A204.1 (cell line): ENCODE measurements around the gene DHX8.
"Not testable (repeated sequence)": the region's sequence is repeated elsewhere in the genome, so short reads cannot be mapped to it uniquely, and the experiment has no call there.

Source experiments
- FAIRE-seq: peaks from 2 replicates; lab custom pipeline; 2012; peaks lifted over from hg19 to GRCh38; lab: Jason Lieb, UNC

The DHX8 gene

DNA sequence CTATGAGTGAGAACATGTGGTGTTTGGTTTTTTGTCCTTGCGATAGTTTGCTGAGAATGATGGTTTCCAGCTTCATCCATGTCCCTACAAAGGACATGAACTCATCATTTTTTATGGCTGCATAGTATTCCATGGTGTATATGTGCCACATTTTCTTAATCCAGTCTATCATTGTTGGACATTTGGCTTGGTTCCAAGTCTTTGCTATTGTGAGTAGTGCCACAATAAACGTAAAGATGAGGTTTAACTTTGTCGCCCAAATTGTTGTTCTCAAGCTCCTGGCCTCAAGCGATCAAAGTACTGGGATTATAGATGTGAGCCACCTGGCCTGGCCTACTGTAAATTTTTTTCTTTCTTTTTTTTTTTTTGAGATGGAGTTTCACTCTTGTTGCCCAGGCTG lies 21.2 kb upstream of the DHX8 start:
- FAIRE-seq = not testable (repeated sequence)

DNA sequence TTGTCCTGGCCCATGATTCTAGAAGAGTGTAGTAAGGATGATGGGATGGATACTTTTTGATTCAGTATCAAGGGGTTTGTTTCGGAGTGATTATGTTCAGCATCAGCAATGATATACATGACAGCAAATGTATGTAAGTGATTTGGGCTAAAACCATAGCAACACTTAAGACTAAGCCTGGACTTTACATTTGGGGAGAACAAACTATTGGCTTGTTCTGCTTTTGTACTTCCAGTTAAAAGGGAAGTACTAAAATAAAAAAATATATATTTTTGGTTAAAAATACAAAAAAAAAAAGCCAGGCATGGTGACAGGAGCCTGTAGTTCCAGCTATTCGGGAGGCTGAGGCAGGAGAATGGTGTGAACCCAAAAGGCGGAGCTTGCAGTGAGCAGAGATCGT lies 20.5 kb upstream of the DHX8 start:
- no peak for FAIRE-seq

DNA sequence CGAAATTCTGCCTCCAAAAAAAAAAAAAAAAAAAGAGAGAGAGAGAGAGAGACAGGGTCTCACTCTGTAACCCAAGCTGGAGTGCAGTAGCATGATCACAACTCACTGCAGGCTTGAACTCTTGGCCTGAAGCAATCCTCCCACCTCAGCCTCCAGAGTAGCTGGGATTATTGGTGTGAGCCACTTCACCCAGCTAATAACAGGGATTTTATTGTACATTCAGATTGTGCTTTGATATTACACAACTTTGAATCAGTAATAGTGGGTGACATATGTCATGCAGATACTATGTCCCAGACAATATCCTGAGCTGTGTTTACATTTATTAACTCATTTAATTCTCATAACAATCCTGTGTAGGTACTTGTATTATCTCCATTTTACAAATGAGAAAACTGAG lies 19.7 kb upstream of the DHX8 start:
- FAIRE-seq = no peak

DNA sequence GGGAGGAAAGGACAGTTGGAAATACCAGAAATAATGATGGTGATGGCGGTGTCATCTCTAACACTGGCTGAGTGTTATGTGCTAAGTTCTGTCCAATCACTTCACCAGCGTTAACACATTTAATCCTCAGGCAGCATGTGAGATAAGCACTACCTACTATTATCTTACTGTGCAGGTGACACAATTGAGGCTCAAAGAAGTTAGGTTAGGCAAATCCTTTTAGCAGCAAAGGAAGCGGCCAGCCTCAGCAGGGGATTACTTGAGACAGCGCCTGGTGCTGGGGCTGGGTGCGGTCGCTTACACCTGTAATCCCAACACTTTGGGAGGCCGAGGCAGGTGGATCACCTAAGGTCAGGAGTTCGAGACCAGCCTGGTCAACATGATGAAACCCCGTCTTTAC lies 18.7 kb upstream of the DHX8 start:
- no peak for FAIRE-seq

DNA sequence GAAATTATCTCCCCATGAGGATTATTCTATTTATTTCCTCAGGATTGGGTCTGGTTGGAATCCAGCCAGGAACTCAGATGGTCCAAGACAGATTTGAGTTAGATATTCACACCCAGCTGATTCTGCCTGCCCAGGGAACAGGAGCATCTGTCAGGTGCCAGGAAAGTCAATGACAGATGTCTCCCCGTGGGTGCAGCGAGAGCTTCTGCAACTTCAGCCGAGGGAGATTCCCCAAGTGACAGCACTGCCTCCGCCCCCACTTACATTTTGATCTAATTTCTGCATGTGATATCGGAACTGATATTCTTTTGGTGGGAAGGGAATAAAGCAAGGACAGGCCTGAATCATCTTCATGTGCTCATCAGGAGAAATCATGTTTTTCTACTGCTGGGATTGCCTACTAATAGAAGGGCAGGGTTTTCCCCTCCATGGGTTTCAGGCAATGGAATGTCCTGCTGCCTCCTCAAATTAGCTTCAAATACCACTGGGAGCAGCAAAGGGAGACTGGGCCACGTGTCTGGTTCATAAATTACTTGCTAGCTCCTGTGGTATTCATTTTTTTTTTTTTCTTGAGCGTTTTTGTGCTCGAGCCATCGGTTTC lies 15.7 kb upstream of the DHX8 start:
- no peak for FAIRE-seq

DNA sequence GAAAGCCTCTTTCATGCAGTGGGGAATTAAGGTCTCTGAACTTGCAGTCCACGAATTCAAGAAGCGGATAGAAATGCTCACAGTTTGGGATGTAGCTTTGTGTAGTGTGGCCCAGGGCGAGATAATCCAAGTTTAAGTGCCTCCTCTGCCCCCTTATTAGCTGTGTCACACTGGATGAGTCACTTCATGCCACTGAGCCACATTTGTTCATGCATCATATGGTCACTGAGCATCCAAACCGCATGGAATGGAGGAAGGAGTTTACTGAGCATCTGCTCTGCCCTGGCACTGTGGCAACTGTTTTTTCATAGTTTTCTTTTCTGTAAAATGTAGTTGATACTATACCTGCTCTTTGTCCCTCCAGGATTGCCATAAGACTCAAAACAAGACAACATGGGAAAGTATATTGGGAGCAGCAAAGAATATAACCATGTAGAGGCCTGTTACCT lies 15.1 kb upstream of the DHX8 start:
- FAIRE-seq = no peak

DNA sequence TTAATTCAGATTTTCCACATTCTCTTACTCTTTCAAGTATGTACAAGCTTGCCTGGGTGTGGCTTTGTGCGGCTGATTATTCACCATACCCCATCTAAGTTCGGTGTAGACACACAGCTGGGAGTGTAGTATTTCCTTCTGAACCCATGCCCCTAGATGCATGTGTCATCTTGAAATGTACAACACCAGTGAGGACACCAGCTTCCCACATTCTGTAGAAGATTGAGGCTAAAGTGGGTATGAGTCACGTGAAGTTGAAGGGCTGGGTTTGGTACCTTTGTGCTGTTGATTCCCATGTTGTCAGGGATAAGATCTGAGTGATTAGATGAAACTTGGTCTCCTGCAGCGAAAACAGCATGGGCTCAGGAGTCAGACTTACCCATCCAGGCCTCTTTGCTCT lies 14.6 kb upstream of the DHX8 start:
- no peak for FAIRE-seq

DNA sequence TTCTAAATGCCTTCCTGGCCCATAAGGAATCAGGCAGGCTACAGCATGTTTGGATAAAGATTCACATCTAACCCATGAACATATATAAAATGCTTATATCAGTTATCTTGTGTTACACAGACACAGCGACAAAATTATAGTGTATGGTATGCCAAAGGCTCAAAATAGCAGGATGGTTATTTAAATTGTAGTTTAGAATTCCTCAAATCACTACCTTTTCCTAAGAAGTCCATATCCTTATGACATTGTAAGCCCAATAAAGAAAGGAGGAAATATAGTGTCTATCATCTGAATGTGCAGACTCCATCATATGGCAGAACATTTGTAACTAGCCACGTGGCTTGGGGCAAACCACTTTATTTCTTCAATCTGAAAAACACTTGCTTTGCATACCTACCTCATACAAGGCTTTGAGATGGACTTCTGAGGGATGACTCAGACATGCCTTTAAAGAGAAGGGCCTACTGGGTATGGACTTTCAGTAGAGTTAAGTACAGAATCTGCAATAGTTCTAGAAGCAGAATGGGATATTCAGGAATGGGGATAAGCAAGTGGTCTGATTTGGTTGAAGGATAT lies 12.1 kb upstream of the DHX8 start:
- FAIRE-seq = no peak

DNA sequence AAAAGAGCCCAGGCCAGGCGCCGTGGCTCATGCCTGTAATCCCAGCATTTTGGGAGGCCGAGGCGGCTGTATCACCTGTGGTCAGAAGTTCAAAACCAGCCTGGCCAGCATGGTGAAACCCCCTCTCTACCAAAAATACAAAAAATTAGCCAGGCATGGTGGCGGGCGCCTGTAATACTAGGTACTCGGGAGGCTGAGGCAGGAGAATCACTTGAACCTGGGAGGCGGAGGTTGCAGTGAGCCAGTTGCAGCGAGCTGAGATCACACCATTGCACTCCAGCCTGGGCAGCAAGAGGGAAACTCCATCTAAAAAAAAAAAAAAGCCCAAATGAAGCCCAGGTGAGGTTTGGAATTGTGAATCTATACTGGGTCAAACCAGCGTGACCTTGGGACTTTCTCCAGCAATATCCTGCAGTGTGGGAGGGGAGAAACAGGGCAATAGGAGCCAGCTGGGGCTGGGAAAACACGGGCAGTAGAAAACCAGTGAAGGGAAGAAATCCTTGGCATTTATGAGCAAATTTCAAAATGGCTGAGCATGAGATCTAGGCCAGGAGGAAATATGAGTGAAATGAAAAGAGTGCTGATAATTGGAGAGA lies 8.2 kb upstream of the DHX8 start:
- FAIRE-seq = no peak

DNA sequence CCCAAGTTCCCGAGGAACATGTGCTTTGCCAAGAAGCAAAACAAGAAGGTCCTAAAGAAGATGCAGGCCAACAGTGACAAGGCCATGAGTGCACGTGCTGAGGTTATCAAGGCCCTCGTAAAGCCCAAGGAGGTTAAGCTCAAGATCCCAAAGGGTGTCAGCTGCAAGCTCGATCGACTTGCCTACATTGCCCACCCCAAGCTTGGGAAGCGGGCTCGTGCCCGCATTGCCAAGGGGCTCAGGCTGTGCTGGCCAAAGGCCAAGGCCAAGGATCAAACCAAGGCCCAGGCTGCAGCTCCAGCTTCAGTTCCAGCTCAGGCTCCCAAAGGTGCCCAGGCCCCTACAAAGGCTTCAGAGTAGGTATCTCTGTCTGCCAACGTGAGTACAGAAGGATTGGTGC lies 7.5 kb upstream of the DHX8 start:
- not testable (repeated sequence) for FAIRE-seq

DNA sequence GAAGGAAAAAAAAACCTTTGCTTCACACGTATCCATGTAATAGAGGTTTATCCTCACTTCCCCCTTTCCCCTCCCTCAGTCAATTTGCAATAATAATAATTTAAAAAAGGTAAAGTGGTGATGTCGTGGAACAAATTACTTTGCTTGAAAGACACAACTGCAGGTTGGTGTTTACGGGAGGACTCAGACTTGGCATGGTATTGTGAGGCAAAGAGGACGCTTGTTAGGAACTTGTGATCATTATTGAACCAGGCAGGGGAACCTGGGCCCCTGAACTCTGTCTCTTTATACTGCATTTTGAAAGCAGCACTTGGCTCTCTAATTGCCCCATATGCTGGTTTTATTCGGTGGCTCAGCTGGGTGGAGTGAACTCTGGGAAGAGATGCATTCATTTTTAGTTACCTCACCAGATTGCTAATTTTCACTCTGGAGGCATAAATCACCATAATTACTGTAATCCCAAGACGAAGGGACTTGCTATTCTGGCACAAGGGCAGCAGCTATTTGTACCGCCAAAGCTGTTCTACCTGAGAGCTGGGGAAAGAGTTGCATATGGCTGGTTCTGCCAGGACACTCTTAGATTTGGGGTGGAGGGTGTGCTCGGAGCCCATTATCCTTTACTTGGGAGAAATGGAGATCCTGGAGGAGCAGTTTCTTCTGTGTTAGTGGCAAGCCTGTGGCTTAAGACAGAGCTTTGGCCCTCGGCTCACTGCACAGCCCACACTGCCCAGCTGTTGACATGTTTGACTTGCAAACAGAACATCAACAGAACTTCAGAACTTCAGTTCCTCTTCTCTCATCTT lies 5.7 kb upstream of the DHX8 start:
- no peak for FAIRE-seq

DNA sequence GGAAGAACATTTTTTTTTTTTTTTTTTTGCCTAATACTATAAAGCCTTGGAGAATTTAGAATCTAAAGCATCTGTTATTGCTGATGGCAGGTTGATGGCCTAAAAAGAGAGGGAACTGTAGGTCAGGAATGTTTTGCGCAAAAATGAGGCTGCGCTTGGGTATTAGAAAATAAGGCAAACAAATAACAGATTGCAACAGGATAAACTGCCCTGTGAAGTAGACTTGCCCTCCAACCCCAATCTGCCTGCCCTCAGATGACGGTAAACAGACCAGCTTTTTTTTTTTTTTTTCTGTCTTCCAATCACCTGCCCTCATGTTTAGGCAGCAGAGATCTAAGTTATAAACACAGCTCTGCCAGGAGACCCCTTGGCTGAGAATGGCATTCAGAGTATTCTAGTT lies 3.8 kb upstream of the DHX8 start:
- no peak for FAIRE-seq

DNA sequence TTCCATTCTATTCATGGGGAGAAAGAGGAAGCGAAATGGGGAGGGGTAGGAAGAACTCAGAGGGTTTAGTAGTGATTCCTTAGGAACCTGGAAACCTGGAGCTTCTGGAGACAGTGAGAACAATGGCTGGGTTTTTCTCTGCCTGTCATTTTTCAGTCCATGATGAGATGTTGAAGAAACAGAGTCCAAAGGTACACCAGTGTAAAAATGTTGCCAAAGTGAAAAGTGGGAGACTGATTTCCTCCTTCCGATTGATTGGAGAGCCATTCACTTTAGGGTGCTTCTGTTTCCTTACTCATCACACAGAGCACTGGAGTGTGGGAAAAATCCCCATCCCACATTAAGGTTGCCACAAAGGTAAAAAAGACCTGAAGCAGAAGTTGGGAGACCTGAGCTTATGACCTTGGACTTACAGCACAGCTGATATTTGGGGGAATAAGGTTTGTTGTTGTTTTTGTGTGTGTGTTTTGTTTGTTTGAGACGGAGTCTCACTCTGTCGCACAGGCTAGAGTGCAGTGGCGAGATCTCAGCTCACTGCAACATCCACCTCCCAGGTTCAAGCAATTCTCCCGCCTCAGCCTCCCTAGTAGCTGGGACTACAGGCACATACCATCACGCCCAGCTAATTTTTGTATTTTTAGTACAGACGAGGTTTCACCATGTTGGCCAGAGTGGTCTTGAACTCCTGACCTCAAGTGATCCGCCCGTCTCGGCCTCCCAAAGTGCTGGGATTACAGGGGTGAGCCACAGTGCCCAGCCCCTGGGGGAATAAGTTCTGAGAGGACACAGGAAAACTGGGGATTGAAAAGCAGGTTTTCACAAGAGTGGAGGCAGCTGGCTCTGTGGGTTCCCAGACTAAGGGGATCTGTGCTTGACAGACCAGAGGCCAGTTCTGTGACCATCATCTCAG lies 1.4 kb upstream of the DHX8 start:
- FAIRE-seq = no peak

DNA sequence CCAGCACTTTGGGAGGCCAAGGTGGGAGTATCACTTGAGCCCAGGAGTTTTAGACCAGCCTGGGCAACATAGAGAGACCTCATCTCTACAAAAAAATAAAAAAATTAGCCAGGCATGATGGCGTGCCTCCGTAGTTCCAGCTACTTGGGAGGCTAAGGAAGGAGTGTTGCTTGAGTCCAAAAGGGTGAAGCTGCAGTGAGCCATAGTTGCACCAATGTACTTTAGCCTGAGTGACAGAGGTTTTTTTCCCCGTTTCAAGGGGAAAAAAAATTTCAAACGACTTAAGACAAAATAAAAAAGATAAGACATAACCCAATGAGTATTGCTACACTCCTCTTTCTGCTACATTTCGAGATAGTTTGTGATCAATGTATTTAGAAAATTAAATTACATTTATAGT lies 6.8 kb downstream of the DHX8 start:
- no peak for FAIRE-seq

DNA sequence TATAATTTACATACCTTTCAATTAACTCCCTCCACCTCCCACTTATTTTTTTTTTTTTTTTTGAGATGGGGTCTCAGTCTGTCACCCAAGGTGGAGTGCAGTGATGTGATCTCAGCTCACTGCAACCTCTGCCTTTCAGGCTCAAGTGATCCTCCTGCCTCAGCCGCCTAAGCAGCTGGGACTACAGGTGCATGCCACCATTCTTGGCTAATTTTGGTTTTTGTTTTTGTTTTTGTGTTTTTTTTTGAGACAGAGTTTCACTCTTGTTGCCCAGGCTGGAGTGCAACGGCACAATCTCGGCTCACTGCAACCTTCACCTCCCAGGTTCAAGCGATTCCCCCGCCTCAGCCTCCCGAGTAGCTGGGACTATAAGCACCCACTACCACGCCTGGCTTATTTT lies 25.7 kb downstream of the DHX8 start:
- not testable (repeated sequence) for FAIRE-seq

DNA sequence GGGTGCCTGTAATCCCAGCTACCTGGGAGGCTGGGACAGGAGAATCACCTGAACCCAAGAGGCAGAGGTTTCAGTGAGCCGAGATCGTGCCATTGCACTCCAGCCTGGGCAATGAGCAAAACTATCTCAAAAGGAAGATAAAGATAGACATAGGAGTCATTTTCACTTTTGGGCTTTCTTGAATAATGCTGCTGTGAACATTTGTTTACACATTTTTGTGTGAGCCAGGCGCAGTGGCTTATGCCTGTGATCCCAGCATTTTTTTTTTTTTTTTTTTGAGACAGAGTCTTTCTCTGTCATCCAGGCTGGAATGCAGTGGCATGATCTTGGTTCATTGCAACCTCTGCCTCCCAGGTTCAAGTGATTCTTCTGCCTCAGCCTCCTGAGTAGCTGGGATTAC lies 27.4 kb downstream of the DHX8 start:
- FAIRE-seq = not testable (repeated sequence)

DNA sequence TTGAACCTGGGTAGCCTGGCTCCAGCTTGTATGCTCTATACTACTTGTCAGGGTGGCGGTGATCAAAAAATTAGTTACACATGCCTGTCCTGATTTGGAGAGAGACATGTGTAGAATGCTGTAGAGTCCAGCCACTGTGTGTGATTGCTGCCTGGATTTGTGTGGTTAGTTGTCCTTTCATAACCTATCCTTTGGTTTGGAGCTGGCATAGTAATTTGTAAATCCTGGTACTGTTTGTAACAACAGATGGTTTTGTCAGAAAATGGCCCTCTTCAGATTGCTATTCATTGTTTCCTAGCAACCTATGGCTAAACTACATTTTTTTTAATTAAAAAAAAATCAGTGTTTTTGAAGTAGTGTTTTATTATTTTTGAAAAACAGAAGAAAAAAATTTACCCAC lies 31.9 kb downstream of the DHX8 start:
- FAIRE-seq = no peak

DNA sequence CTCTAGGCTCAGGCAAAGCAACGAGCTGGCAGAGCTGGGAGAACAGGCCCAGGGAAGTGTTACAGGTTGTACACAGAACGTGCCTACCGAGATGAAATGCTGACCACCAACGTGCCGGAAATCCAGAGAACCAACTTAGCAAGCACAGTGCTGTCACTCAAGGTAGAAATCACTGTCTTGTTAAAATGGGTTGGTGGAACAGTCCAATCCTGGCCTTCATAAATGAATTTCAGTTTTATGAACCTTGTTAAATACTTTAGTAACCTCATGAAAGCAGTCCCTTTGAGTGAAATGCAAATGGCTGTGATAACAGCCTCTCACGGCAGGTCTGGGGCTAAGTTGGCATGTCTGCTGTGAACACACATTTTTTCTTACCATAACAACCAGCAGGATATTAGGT lies 33.4 kb downstream of the DHX8 start:
- FAIRE-seq = no peak

DNA sequence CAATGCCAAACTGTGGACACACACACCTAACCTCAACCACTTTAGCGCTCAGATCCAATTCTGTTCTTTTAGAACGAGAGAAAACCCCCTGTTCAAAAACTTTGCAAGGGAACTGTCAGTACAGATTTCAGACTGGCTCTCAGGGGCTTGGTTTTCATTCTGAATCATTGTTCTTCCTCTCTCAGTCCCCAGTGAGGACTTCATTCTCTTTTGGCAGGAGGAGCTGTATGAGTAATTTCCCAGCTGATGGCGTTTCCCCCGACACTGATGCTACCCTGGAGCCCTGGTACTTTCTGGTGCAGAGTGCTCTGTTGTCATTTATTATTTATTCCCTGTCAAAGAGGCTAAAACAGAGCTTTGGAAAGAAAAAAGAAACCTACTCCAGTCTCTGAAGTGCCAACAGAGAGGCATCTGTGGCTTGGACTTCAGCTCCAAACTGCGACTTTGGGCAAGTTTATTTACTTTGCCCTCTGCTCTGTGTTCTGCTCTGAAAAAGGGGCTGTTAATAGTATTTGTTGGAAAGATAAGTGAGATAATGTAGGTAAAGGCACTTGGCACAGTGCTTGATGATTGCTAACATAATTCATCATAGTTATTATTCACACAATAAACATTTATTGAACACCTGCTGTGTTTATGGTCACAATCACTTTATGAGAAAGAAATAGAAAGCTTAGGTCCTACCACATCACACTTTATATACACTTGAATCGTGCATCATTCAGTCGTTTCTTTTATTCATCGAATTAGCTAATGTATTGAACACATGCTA lies 34.0 kb downstream of the DHX8 start:
- no peak for FAIRE-seq

DNA sequence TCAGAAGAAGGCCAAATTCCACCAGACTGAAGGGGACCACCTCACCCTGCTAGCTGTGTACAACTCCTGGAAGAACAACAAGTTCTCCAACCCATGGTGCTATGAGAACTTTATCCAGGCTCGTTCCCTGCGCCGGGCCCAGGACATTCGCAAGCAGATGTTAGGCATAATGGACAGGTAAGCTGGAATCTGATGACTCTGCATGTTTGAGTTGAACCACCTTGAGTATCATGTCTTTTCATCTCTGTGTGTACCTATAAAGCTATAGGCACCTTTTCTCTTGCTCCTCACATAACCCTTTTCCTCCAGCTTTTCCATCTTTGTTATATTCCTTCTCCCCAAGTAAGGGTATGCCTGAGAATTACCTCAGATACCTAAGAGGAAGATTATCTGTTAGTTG lies 37.6 kb downstream of the DHX8 start:
- FAIRE-seq = no peak

DNA sequence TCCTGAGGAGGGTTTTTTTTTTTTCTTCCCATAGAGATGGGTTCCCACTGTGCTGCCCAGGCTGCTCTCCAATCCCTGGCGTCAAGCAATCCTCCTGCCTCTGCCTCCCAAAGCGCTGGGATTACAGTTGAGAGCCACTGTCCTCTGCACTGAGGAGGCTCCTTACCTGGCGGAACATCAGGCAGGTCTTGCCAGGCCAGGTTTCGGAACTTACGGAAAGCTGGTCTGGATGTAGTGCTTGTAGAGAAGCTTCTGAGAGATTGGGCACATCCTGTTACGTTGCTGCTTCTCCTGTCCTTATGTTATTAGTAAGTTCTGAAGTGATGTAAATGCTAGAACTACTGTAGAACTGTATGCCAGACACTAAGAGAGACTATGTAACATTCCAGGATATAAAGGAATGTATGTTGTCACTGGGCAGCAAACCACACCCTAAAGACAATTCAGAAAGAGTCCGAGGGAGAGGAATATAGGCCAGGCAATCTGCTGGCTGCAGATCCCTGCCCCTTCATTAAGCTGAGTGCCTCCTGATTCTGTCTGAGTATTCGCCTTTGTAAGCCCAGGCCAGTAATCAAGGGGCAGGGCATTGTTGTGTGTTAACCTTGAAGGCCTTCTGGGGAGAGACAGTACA lies 41.3 kb downstream of the DHX8 start:
- no peak for FAIRE-seq
